Endothelial cell of coronary artery (primary cell): ENCODE measurements around the gene CLDN22. TPM values are rescaled to one million over a fixed set of nuclear protein-coding genes. Genes with fewer than 3 reads are reported as not detected.

Experiments
- total RNA-seq: library from RNA; depleted of rRNA; stranded (reverse); fragments of >200 nt; gene quantifications from 2 replicates; pipeline ENCODE4 v1.2.3, GENCODE V29; 2014

Gene CLDN22
- not detected in 2 replicates for total RNA-seq

DNA sequence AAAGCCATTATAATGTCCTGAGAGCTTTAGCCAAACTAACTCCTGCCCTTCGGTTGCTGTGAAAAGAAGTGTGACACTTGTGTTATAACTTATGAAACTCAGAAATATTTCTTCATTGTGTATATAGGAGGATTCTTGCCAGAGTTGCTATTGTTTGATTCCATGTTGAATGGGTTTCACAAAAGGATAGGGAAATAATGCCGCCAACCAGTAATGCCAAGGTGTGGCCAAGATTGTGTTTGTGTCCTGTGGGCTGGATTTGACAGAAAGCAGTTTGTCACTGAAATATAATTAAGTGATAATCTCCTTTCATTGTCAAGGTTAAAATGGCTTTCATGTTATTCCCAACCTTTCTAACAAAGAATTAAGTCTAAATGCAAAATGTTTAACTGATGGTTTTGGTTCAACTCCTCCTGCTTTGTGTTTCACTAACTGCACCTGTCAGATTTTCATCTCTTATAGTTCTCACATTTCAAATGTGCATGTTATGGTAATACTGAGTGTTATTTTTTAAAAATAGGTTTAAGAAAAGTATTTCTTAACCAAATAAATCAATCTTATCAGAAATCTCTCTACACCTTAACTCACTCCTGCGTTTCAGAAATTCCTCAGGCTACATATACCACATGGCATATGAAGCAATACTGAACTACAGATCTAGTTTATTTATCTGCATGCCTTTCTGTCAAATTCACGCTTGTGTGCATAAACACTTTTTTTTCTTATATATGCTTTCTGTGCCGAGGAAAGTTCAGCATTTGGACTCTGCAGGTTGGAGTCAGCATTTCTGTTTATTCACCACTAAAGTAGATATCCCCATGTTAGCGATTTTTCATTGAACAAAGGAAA is at the start of gene CLDN22:
TSS of gene CLDN22 (minus strand) at position 66 of the 849 bp plus-strand sequence. CDS start at position 8, 58 bp downstream.

DNA sequence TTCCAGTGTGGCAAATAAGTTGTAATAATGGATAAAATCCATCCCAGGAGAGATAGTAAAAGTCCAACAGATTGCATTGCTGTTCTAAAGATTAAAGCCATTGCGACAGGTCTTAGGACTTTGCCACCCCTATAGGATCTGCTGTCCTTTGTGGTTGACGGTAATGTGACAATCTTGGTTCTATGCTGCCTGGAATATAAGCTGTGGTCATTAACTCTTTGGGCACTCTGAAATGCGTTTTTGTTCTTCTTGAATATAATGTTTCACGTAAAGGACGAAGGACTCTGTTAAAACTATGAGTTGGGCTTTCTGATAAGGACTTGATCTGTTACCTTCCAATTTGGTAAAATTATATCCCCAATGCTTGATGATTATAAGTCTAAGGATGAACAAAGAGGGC is 2.2 kb upstream of the CLDN22 start, which contains the start of gene CLDN24:
TSS of gene CLDN24 (minus strand) at position 101 of the 400 bp plus-strand sequence. CDS start at position 101, 0 bp downstream.

Other genes starting within 250 kb of the CLDN22 start
- gene WWC2, start 221.0 kb downstream of the CLDN22 start, total RNA-seq = 20.9 and 39.5 TPM in 2 replicates
- gene CLDN24, start 2.1 kb upstream of the CLDN22 start, total RNA-seq = not detected in 2 replicates
- 13.1 TPM in 2 replicates for gene CDKN2AIP, start 124.4 kb upstream of the CLDN22 start, total RNA-seq
- 6.7 and 7.6 TPM in 2 replicates for gene ING2, start 184.8 kb upstream of the CLDN22 start, total RNA-seq